Smooth muscle cell (in vitro differentiated cells): ENCODE results near the gene NELL1. TPM values are rescaled to one million over a fixed set of nuclear protein-coding genes. Genes with fewer than 3 reads are reported as not detected.

Experiments used
- DNase-seq: peaks from one replicate; lab custom pipeline; 2025; ENCODE audit not compliant: unreplicated experiment; lab: John Stamatoyannopoulos, UW
- H2AFZ ChIP-seq: fragments of 200-600 bp; sonication (generic); 2 replicates; pipeline ENCODE4 v1.6.0; 2016; ENCODE audit warnings: antibody characterized with exemption, low read depth, mild to moderate bottlenecking
- H3F3A ChIP-seq: fragments of 200-600 bp; sonication (generic); 2 replicates; pipeline ENCODE4 v1.6.0; 2017; ENCODE audit warnings: antibody characterized with exemption, low read depth
- H3K27ac ChIP-seq: fragments of 200-600 bp; sonication (generic); 2 replicates; pipeline ENCODE4 v1.5.1; 2016; ENCODE audit warnings: low read depth, mild to moderate bottlenecking
- H3K27me3 ChIP-seq: fragments of 200-600 bp; sonication (generic); 2 replicates; pipeline ENCODE4 v1.6.1; 2016; ENCODE audit warnings: low read depth, mild to moderate bottlenecking
- H3K36me3 ChIP-seq: fragments of 200-600 bp; sonication (generic); 2 replicates; pipeline ENCODE4 v1.5.1; 2016; ENCODE audit warnings: low read depth
- H3K4me1 ChIP-seq: fragments of 200-600 bp; sonication (generic); 2 replicates; pipeline ENCODE4 v1.5.1; 2016; ENCODE audit warnings: low read depth
- H3K4me2 ChIP-seq: fragments of 200-600 bp; sonication (generic); 2 replicates; pipeline ENCODE4 v1.6.0; 2016; ENCODE audit warnings: mild to moderate bottlenecking
- H3K4me3 ChIP-seq: fragments of 200-600 bp; sonication (generic); 2 replicates; pipeline ENCODE4 v1.5.1; 2016; ENCODE audit warnings: mild to moderate bottlenecking
- H3K79me2 ChIP-seq: fragments of 200-600 bp; sonication (generic); 2 replicates; pipeline ENCODE4 v1.6.0; 2016; ENCODE audit warnings: low read depth, mild to moderate bottlenecking
- H3K9ac ChIP-seq: fragments of 200-600 bp; sonication (generic); 2 replicates; pipeline ENCODE4 v1.6.0; 2016; ENCODE audit warnings: low read depth
- H3K9me3 ChIP-seq: fragments of 200-600 bp; sonication (generic); replicated peaks from 2 replicates; pipeline ENCODE4 v1.5.1; 2016; ENCODE audit warnings: low read depth
- H4K20me1 ChIP-seq: fragments of 200-600 bp; sonication (generic); 2 replicates; pipeline ENCODE4 v1.6.0; 2016; ENCODE audit warnings: low read depth
- CTCF ChIP-seq: fragments of 200-600 bp; sonication (generic); IDR thresholded peaks from 2 replicates; pipeline ENCODE4 v1.5.1; 2017; ENCODE audit warnings: borderline replicate concordance, mild to moderate bottlenecking, antibody characterized with exemption; ENCODE audit not compliant: insufficient read depth, poor library complexity, severe bottlenecking
- WGBS: methylation state at CpG from one replicate; pipeline ENCODE4 v1.1.7; 2016; ENCODE audit warnings: low lambda C conversion rate; 5-methylcytosine and 5-hydroxymethylcytosine counted together
- polyA plus RNA-seq: library from polyadenylated mRNA; unstranded; fragments of >200 nt; fragmentation: Nextera tagmentation; extraction: Ambion mirVana; gene quantifications from 2 replicates; pipeline ENCODE4 v1.2.1, GENCODE V29; 2016
- total RNA-seq: library from RNA; depleted of rRNA; stranded (reverse); fragments of >200 nt; gene quantifications from 2 replicates; pipeline ENCODE4 v1.2.3, GENCODE V29; 2014

NELL1 gene
- total and polyA plus RNA-seq, 2 experiments from 2014 or later: not detected

GRCh38 chr11:21465203-21465602 is 795.8 kb downstream of the NELL1 start:
- Histone ChIP-seq H3K79me2 (no peaks in the 10 kb centered on the region), H4K20me1 (no peaks in the 10 kb centered on the region), H3K27me3 (no peaks in the 10 kb centered on the region), H3F3A (no peaks in the 10 kb centered on the region), H2AFZ (no peak overlapping the region), H3K4me2 (no peak overlapping the region), H3K27ac (no peak overlapping the region), H3K36me3 (no peaks in the 10 kb centered on the region), H3K4me1 (no peaks in the 10 kb centered on the region), H3K9ac (no peak overlapping the region), H3K4me3 (no peak overlapping the region), H3K9me3 (no peaks in the 10 kb centered on the region)
- DNase-seq: no peak
- WGBS: 88% methylated on average over 1 of the region's 1 CpG
- TF ChIP-seq CTCF: no peak

- Histone ChIP-seq H3K27me3 (no peaks in the 10 kb centered on the region), H3K79me2 (no peaks in the 10 kb centered on the region)
Measured at GRCh38 chr11:21465920-21466319, 796.5 kb downstream of the NELL1 start.

GRCh38 chr11:21470521-21470920 is 801.1 kb downstream of the NELL1 start:
- no peaks in the 10 kb centered on the region for H3K79me2 ChIP-seq
- H3F3A ChIP-seq: no peaks in the 10 kb centered on the region
- H3K27me3 ChIP-seq: no peaks in the 10 kb centered on the region
- H3K4me2 ChIP-seq: no peak overlapping the region
- H3K4me3 ChIP-seq: no peak overlapping the region
- no peaks in the 10 kb centered on the region for H3K4me1 ChIP-seq
- H3K9ac ChIP-seq: no peak overlapping the region
- H2AFZ ChIP-seq: no peak overlapping the region
- TF ChIP-seq CTCF: no peak
- H3K36me3 ChIP-seq: no peaks in the 10 kb centered on the region
- no peak for DNase-seq
- H4K20me1 ChIP-seq: no peaks in the 10 kb centered on the region
- no peak overlapping the region for H3K27ac ChIP-seq
- H3K9me3 ChIP-seq: no peaks in the 10 kb centered on the region

More at GRCh38 chr11:21465920-21466319, 796.5 kb downstream of the NELL1 start:
- H3K4me2 ChIP-seq: no peak overlapping the region
- H3F3A ChIP-seq: no peaks in the 10 kb centered on the region
- no peaks in the 10 kb centered on the region for H4K20me1 ChIP-seq
- no peaks in the 10 kb centered on the region for H3K4me1 ChIP-seq
- H3K27ac ChIP-seq: no peak overlapping the region
- no peaks in the 10 kb centered on the region for H3K9me3 ChIP-seq
- no peak overlapping the region for H3K9ac ChIP-seq
- no peak overlapping the region for H2AFZ ChIP-seq
- no peak overlapping the region for H3K4me3 ChIP-seq
- no peaks in the 10 kb centered on the region for H3K36me3 ChIP-seq
- TF ChIP-seq CTCF: no peak
- DNase-seq: no peak
- WGBS: 92% methylated on average over 4 of the region's 4 CpGs

- Histone ChIP-seq H3K4me1 (no peaks in the 10 kb centered on the region), H3K27ac (no peak overlapping the region), H3K27me3 (no peaks in the 10 kb centered on the region), H4K20me1 (no peaks in the 10 kb centered on the region), H3K36me3 (no peaks in the 10 kb centered on the region), H3K9me3 (no peaks in the 10 kb centered on the region), H3K79me2 (no peaks in the 10 kb centered on the region), H2AFZ (no peak overlapping the region), H3F3A (no peaks in the 10 kb centered on the region), H3K4me3 (no peak overlapping the region), H3K4me2 (no peak overlapping the region), H3K9ac (no peak overlapping the region)
- DNase-seq: no peak
- no peak for TF ChIP-seq CTCF
- WGBS: 64% methylated on average over 3 of the region's 3 CpGs
Measured at GRCh38 chr11:21472261-21472660, 802.9 kb downstream of the NELL1 start.
